Smooth muscle cell of the umbilical artery (primary cell): ENCODE results near the gene ITFG1. TPM values are rescaled to one million over a fixed set of nuclear protein-coding genes. Genes with fewer than 3 reads are reported as not detected.

Experiments
- total RNA-seq: library from RNA; depleted of rRNA; stranded (reverse); fragments of >200 nt; gene quantifications from 2 replicates; pipeline ENCODE4 v1.2.3, GENCODE V29; 2014

The ITFG1 gene
- total RNA-seq: 140 and 185 TPM in 2 replicates

GRCh38 chr16:47460711-47461597 is at the start of gene ITFG1, which contains the start of gene PHKB:
ITFG1 (minus strand) TSS chr16:47461063; CDS start chr16:47461045, 18 bp downstream.
PHKB (plus strand) TSS chr16:47461331; CDS start chr16:47461351, 20 bp downstream.

GRCh38 chr16:47143677-47144558 is 316.9 kb downstream of the ITFG1 start, which contains the start of gene NETO2:
NETO2 (minus strand) TSS chr16:47143945; CDS start chr16:47143612, 333 bp downstream.

Other genes starting within 250 kb of the ITFG1 start
- gene PHKB, start 268 bp upstream of the ITFG1 start, total RNA-seq: 102 and 112 TPM in 2 replicates